GM19372 (cell line): ENCODE measurements around the gene NEGR1.

ENCODE experiments used
- ATAC-seq: cut with Tn5 transposase; IDR thresholded peaks from one replicate; pipeline ENCODE4 v1.9.1; 2021; ENCODE audit warnings: mild to moderate bottlenecking, low read depth, moderate library complexity; ENCODE audit not compliant: unreplicated experiment

Gene NEGR1

DNA sequence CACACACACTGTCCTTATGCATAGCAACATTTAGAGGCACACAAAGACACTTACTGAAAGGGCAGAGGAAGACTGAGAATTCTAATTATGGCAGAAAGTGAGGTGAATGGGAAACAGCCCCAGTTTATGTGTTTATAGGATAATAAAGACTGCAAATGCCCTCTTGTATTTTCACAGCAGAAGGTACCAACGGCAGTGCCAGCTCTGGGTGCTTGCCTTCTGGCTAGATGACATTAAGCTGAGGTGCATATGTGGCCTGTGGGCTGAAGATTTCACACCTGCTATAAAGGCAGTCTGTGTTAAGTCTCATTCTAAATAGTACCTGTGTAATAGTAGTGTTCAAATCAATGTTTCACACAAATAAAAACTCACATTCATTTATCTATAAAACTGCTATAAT is 854.3 kb downstream of the NEGR1 start:
- ATAC-seq, result no peak

GRCh38 chr1:71427066-71427465 is 855.3 kb downstream of the NEGR1 start:
- ATAC-seq, result no peak

- ATAC-seq, result no peak
Observed at GRCh38 chr1:71424536-71424935, 857.8 kb downstream of the NEGR1 start.

DNA sequence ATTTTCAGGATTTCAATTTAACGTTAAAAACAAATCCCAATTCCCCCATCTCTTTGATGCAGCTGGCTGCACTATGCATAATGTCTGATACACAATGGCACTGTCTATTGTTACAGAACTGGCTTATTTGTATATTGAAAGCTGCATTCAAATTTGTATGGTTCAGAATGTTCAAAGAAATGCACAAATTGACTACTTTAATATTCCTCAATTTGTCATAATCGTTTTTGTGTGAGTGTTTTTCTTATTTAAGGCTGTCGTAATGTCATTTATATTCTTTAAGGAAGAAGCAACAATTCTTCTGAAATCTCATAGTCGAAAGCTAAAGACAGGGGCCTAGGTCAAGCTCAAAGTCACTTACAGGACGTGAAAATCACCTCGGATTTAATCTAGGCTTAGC is 860.1 kb downstream of the NEGR1 start:
- no peak for ATAC-seq

GRCh38 chr1:71417421-71417820 is 864.9 kb downstream of the NEGR1 start:
- no peak for ATAC-seq

- ATAC-seq, result no peak
Observed at GRCh38 chr1:71414179-71414578, 868.2 kb downstream of the NEGR1 start.

DNA sequence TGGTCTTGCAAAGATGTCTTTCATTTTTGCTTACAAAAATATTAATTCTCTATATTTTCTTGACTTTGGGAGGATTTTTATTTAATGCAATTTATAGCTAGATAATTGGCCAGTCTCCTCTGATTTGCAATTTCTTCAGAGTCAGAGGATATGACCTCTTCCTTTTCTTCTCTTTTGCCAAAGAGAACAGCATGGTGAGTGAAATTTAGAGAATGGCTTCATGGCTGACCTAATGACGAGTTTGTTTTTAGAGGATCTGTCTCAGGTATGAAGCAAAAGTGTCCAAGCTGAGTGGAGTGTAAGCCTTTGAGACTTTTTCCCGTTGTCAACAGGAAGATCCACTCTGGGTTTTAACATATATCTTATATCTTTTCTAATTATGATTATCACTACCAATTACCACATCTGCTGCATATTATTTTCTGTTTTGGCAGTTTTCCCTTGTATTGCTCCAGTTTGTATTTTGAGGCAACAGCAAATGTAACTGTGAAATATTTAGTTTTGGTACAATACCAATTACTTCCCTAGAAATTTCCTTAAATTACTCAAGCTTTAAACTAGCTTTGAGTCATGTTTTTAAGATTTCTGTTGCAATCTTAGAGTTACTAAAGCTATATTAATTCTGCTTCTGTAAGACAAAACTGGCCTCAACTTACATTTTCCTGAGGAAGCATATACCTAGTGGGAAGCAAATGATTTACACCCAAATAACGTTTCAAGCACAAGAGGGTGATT is 868.7 kb downstream of the NEGR1 start:
- ATAC-seq, result no peak

DNA sequence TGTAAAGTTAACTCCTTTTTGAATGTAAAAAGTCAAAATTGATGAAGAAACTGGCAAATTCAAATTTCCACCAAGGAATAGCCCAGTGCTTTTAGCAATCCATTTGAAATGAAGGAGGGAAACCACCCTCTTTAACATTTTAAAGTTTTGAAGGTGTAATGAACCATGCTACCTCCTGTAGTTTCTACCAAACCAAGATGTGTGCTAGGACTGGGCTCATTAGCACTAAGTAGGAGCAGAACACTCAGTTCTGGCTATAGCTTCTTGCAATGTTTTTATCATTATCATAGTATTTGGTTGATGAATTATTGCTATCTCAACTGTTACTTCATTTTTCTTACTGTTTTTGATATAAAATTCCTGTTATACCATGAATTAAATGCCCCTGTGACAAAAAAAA is 882.3 kb downstream of the NEGR1 start:
- no peak for ATAC-seq

- no peak for ATAC-seq
Observed at GRCh38 chr1:71399594-71399993, 882.7 kb downstream of the NEGR1 start.

DNA sequence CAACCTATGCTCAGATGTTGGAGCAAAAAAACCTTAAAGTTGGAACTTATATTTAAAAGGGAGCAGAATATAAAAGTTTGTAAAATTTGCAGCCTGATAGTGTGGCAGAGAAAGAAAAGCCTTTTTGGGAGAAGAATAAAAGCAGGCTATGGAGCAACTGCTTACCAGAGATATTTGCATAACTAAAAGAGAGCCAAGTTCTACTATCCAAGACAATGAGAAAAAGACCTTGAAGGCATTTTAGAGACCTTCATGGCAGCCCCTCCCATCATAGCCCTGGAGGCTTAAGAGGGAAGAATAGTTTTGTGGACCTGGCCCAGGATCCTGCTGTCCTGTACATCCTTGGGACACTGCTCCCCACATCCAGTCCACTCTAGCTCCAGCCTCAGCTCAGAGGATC is 889.0 kb downstream of the NEGR1 start:
- ATAC-seq, result no peak

DNA sequence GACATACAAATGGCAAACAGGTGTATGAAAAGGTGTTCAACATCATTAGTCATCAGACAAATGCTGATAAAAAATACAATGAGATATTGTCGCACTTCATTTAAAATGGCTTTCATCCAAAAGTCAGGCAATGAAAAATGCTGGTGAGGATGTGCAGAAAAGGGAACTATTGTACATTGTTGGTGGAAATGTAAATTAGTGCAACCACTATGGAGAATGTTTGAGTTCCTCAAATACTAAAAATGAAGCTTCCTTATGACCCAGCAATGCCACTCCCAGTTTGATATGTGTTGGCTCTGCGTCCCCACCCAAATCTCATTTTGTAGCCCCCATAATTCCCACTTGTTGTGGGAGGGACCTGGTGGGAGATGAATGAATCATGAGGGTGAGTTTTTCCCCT is 891.8 kb downstream of the NEGR1 start:
- ATAC-seq, result no peak

- ATAC-seq, result no peak
Observed at GRCh38 chr1:71377886-71378285, 904.5 kb downstream of the NEGR1 start.

- no peak for ATAC-seq
Observed at GRCh38 chr1:71372496-71372895, 909.8 kb downstream of the NEGR1 start.

- ATAC-seq, result no peak
Observed at GRCh38 chr1:71371581-71371980, 910.8 kb downstream of the NEGR1 start.

DNA sequence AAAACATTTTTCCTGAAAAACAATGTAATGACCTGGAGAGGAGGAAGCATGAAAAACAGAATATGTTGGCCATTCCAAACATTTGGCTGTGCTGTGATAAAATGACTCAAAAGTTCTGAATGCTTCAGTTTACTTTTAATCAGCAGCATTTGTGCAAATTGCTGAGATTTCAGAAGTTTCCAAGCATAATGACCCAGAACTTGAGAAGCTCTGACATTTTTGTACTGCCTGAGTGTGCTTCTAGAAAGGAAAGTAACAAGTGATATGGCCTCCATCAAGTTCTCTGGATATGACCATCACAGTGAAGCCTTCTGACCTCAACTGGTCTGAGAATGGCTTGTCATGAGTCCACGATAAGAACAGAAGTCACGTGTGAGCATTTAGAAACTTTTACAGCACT is 918.1 kb downstream of the NEGR1 start:
- no peak for ATAC-seq

GRCh38 chr1:71362691-71363090 is 919.6 kb downstream of the NEGR1 start:
- no peak for ATAC-seq

GRCh38 chr1:71362076-71362475 is 920.3 kb downstream of the NEGR1 start:
- no peak for ATAC-seq

GRCh38 chr1:71357708-71358107 is 924.6 kb downstream of the NEGR1 start:
- ATAC-seq, result no peak

- no peak for ATAC-seq
Observed at GRCh38 chr1:71351438-71351837, 930.9 kb downstream of the NEGR1 start.

- ATAC-seq, result no peak
Observed at GRCh38 chr1:71350805-71351204, 931.5 kb downstream of the NEGR1 start.

DNA sequence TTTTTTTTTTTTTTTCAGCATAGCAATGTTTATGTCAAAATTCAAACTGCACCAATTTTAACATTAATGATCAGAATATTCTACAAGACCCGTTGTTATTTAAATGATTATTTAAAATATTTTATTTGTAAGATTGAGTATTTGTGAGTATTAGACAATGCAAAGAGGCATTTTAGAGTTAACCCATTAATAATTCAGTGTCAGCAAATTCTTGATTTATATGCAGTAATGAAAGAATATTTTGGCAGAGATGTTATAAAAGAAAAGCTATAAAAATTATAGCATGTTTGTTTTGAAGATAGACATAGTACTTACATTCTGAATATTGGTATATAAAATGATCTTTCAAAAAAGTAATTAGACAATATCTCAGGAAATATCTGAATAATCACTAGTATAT is 932.0 kb downstream of the NEGR1 start:
- no peak for ATAC-seq
